Erythroblast (primary cell): Measurements from ENCODE around the gene NDUFAF8.
A peak's percentile ranks its signal among the peaks of the same experiment; 100 is the strongest.

Source experiments
- DNase-seq, 2 experiments: peaks; one replicate each; lab custom pipeline; 2025; lab: John Stamatoyannopoulos, UW
- GATA1 ChIP-seq: IDR thresholded peaks from 2 replicates; pipeline ENCODE4 v1.6.1; 2011; ENCODE audit warnings: low read depth, mild to moderate bottlenecking, control low read depth, low read length, moderate library complexity
- POLR2A ChIP-seq: IDR thresholded peaks from 2 replicates; pipeline ENCODE4 v1.6.1; 2011; ENCODE audit warnings: mild to moderate bottlenecking, low read length

NDUFAF8 gene

DNA sequence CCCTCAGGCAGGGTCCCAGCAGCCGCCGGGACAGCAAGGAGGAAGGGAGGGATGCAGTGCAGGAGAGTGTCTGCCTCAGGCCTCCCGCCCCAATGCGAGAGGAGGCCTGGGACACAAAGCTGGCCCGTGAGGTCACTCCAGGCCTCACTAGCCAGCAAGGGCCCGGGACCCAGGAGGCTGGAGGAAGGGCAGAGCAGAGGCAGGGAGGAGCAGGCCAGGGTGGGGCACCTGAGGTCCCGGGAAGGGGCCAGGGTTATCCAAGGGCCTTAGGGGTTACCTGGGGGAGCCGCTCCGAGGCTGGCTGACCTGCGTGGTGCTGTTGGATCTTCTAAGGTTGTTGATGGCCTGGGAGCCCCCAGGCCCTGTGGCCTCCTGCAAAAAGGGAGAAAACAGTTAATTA is 30.5 kb upstream of the NDUFAF8 start:
- no peak for DNase-seq

DNA sequence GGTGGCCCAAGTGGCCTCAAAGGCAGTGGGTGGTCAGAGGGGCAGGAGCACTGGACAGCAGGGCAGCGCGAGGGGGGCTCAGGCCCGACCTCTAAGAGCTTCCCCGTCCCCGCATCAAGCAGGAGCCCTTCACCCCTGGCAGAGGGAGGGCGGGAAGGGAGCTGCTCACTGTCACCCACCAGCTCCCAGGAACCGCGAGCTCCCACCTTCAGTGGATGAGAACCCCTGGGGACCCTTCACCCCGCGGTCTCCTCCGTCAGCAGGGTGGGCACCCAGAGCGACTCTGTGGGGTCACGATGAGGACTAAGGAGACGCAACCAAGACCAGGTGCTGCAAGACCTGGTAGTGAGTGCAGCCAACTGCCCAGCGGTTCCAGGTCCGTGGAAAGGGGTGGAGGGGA is 30.0 kb upstream of the NDUFAF8 start:
- no peak for TF ChIP-seq GATA1
- TF ChIP-seq POLR2A = no peak
- DNase-seq = no peak

More for the DNA sequence above, 30.5 kb upstream of the NDUFAF8 start:
- no peak for TF ChIP-seq POLR2A

DNA sequence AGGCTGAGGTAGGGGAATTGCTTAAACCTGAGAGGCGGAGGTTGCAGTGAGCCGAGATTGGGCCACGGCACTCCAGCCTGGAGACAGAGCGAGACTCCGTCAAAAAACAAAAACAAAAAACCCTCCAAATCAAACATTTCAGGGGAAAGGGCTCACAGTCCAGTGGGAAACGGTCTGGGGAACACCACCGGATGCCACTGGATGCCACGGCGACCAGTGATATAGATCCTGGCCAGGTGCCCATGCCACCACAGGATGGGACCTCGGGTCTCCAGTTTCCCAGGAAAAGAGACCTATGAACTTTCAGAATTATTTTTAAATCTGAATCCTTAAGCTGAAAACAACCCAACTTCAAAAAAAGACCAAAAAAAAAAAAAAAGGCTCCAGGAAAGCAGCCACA is 28.7 kb upstream of the NDUFAF8 start:
- TF ChIP-seq GATA1 = no peak
- no peak for TF ChIP-seq POLR2A
- no peak for DNase-seq

DNA sequence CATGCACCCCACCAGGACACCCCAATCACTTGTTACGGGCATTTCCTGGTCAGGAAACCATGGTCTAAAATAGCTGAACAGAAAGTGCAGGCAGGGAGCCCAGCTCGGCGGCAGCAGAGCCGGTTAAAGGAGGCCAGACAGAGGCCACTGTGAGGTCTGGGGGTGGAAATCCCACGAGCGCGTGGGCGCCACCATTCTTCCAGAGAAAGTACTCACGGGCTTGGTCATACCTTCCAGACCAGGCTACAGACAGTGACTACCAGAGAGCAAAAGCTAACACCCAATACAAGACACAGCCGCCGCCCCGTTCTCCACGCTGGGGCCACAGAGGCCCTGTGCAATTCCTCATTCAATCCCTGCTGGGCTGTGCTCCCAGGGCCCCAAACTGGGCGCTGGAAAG is 28.2 kb upstream of the NDUFAF8 start:
- no peak for DNase-seq
- TF ChIP-seq GATA1 (no peak), POLR2A (no peak)

DNA sequence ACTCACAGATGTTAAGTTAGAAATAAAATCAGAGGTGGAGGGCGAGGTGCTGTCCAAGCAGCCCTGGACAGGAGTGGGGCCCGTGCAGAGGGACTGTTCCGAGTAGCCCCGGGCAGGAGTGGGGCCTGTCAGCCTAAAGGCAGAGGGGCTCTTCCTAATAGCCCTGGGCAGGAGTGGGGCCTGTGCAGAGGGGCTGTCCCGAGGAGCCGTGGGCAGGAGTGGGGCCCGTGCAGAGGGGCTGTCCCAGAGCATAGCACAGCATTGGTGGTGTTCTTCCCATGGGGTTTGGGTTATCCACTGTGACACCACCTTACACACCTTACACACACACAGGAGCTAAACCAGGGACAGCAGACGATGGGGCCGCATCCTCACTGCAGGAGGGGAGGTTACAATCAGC is 26.8 kb upstream of the NDUFAF8 start:
- TF ChIP-seq GATA1 = no peak
- TF ChIP-seq POLR2A = no peak
- no peak for DNase-seq

DNA sequence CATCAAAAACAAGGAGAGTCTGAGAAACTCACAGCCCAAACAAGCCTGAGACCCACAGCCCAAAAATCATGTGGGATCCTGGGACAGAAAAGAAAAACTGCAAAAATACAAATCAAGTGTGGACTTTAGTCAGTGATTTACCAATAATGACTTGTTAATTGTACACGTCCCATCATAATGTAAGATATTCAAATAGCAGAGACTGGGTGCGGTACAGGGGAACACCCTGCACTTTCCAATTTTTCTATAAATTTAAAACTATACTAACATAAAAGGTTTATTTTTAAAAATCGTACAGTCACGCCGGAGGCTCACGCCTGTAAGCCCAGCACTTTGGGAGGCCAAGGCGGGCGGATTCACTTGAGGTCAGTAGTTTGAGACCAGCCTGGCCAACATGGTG is 25.1 kb upstream of the NDUFAF8 start:
- no peak for TF ChIP-seq GATA1
- no peak for TF ChIP-seq POLR2A
- DNase-seq = no peak

DNA sequence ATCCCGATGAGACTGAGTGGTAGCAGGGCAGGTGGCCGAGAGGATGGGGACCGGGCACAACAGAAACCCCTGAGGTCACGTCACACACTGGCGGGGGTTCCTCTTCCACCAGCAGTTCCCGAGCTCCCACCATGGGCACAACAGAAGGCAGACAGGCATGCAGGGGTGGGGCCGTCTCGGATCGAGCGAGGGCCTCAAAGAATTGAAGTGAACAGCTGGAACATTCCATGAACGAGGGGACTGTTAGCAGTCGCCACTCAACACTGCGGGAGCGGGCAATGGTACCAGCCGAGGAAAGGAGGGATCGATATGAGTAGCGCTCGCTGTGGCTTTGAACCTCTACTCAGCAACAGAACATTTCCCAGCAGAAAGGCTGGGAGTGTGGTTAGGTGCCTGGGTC is 21.6 kb upstream of the NDUFAF8 start:
- no peak for DNase-seq
- TF ChIP-seq GATA1 = no peak
- TF ChIP-seq POLR2A = no peak

DNA sequence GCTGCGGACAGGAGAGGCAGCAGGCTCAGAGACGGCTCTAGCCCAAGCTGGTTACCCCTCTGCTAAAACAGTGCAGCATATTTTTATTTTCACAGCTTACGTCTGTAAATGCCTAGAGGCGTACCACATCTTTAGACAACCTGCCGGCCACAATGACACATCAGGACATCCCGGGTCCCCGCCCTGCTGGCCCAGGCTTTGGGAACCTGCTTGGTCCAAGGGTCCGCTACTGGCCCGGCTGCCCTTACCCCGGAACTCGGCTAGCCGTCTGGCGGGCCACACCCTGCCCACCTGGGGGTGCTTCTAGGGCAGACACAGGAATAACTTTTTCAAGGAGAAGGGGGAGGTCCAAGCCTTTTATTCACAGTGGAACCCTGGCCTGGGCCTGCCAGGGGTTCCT is 20.7 kb upstream of the NDUFAF8 start:
- TF ChIP-seq POLR2A = no peak
- TF ChIP-seq GATA1 = no peak
- no peak for DNase-seq

DNA sequence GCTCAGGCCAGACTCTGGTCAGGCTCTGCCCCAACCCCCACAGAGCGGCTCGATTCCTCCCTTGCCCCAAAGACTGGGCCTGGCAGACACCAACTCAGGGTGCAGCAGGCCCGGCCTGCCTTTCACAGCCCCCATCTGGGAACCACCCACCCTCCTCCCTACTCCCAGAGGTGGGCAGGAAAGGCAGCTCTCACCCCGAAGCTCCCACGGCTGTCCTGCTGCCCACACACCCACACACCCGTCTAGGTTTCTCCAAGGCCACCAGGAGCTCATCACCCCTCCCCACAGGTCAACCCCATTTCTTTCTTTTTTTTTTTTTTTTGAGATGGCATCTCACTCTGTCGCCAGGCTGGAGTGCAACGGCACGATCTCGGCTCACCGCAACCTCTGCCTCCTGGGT is 20.1 kb upstream of the NDUFAF8 start:
- no peak for DNase-seq
- TF ChIP-seq GATA1 = no peak
- TF ChIP-seq POLR2A = no peak

DNA sequence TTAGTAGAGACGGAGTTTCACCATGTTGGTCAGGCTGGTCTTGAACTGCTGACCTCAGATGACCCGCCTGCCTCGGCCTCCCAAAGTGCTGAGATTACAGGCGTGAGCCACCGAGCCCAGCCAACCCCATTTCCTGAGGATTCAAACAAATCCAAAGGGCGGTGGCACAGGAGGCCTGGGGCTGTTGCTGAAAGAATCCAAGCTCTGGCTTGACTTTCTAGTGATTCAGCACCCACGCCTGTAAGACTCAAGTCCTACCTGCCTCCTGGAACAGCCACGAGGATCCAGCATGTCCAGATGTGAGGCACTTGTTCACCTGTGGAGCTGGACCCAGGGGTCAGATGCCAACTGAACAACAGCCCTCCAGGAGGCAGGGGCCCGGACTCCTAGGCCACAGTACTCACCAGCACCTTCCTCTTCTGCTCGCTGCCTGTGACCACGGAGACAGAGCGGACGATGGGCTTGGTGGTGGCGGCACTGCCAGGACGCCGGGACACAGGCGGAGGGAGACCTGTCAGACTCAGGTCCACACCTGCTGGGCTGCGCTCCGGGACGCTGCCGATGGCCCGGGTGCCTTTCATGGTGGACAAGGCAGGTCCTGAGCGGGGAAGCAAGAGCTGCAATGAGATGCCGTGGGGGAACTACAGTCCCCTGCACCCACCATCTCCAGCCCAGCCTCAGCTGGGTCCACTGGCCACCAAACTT is 19.5 kb upstream of the NDUFAF8 start:
- DNase-seq = no peak
- TF ChIP-seq GATA1 (no peak), POLR2A (no peak)

DNA sequence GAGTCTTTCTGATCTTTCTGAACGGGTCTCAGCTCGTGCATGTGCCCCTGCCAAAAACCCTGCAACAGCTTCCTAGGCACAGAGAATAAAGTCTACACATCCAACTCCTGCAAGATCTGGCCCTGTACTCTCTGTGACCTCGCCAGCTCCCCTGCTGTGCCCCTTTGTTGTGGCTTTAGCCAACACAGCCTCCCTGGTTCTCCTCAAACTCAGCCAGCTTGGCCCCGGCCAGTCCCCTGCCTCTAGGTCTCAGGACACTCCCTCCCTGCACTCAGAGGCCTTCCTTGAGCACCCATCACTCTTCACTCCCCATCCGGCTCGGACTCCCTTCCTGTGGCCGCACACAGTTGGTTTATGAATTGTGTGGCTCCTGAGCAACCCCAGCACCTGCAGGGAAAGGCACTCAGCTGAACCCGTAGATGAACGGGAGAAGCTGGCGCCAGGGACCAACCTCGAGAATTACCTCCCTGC is 17.7 kb upstream of the NDUFAF8 start:
- no peak for TF ChIP-seq POLR2A
- TF ChIP-seq GATA1 = no peak

DNA sequence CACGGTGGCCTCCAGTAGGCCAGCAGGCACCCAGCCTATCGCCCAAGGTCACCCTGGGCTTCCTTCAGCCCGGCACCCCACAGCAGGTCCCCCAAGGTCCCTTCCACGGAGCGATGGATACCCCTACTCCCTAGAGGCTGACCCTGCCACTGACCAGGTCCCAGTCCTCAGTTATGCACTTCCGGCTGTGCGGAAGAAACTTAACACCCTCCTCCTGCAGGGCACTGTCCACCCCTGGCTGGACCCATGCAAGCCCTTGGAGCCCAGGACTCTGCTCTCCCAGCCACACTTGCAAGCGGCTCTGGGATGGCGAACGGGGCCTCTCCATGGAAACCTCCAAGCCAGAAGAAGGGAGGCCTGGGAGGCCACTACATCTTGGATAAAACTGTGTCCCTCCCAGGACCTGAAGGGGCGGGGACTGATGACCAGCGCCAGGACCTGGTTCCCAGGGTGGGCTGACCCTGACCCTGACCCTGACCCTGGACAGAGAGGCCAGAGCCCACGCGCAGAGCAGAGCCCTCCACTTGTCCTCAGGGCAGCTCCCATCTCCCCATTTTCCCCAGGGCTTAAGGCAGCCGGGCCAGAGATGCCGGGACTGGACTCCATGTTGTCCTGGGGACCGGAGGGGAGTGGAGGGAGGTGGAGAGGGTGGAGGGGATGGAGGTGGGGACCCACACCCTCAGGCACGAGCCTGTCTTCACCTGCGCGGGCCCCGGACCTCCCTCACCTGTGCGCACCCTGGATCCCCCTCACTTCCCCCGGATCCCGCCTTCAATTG is 17.1 kb upstream of the NDUFAF8 start:
- peak in 1 of 2 experiments; percentile 41 for DNase-seq
- TF ChIP-seq POLR2A = no peak
- no peak for TF ChIP-seq GATA1

More for the DNA sequence above, 17.7 kb upstream of the NDUFAF8 start:
- DNase-seq = no peak

DNA sequence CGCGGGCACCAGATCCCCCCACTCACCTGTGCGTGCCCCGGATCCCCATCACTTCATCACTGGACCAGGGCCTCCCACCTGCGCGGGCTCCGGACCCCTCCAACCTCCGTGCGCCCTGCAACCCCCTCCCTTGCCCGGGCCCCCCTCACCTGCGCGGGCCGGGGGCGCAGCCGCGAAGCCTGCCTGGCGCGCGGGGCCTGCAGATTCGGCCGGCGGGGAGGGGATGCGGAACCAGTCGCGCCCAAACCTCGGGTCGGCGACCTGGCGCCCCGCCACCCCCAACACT is 16.6 kb upstream of the NDUFAF8 start:
- DNase-seq = no peak
- TF ChIP-seq GATA1 (no peak), POLR2A (no peak)

DNA sequence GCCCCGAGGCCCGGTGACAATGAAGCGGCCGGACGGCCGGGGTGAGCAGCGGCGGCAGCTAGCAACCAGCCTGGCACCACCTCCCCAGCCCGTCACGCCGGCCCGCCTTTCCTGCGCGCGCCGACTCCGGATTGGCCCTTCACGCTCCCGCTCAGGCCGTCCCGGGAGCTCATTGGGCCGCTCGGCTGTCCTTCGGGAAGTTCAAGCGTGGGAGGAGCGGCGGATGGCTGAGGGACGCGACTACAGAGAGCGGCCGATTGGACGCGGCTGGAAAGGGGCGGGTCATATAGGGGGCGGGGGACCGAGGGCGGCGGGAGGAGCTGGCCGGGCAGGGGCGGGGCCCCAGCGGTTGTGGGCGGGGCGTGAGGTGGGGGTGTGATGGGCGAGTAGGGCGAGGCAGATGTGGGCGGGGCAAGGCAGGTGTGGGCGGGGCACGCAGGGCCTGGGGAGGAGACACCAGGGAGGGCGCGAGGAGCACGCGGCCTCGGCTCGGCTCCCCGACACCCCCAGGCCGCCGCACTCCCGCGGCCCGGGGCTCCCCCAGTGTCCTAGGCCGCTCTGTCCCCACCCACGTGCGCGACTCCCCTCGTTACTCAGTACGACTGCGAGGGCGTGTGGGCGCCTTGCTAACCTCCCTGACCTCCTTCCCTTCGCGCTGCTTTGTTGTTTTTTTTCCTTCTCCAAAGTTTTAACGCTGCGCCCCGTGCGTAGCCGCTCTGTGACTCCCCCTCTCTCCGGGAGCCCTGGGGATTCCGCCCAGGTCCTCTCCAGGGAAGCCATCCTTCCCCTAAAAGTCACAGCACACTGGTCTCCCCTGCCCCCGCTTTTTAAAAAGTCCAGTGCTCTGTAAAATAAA is 16.0 kb upstream of the NDUFAF8 start, which contains the start of gene CEP131:
CEP131 (minus strand) TSS at position 60 of the 856 bp plus-strand sequence. CDS start 2,909 bp downstream, outside the sequence.
- peak; percentile 99 for DNase-seq

More for the DNA sequence above, 16.0 kb upstream of the NDUFAF8 start, which contains the start of gene CEP131:
- TF ChIP-seq POLR2A = peak; percentile 21
- no peak for TF ChIP-seq GATA1
